ENCODE measurements around the gene TMEM248.
"Not testable (repeated sequence)": the region's sequence is repeated elsewhere in the genome, so short reads cannot be mapped to it uniquely, and the experiment has no call there.

TMEM248 gene

GRCh38 chr7:66920769-66921395 is at the start of gene TMEM248:
Gene TMEM248, plus strand, starts transcription at chr7:66921225. Its CDS starts 20,641 bp downstream, at chr7:66941866.
- DNase-seq = peak; percentile 93

- DNase-seq = no peak
Measured at GRCh38 chr7:66873476-66873875, 47.5 kb upstream of the TMEM248 start.

DNA sequence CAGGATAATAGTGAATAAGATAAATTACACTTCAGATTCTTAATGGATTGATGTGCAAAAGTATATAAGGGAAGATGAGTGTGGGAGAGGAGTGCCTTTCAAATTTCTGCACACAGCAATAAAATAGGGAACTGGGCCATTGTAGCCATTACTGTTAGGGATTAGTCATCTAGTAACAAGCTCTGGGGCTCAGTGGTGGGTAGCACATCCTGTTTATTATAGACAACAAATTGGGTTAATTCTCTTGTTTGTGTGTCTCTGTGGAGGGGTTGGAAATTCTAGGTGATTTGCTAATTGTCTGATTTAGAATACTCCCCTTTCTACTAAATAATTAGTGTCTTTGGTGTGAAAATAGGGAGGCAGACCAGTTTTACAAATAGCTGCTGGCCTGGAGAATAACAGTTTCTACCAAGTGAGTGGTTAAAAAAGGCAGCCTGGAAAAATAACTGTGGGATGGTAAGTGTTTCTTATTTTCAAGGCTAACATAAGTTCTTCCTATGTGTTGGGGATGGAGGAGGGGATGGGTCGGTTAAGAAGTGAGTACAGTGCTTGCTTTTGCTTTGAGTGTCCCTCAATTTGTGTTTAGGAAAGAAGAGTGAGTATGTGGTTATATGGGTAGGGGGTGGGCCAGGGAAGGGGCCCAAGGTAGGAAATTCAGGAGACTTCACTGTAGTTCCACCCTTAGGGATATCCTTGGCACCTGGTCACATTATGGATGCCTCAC is 43.3 kb upstream of the TMEM248 start:
- no peak for DNase-seq

GRCh38 chr7:66878301-66878685 is 42.7 kb upstream of the TMEM248 start:
- not testable (repeated sequence) for DNase-seq

DNA sequence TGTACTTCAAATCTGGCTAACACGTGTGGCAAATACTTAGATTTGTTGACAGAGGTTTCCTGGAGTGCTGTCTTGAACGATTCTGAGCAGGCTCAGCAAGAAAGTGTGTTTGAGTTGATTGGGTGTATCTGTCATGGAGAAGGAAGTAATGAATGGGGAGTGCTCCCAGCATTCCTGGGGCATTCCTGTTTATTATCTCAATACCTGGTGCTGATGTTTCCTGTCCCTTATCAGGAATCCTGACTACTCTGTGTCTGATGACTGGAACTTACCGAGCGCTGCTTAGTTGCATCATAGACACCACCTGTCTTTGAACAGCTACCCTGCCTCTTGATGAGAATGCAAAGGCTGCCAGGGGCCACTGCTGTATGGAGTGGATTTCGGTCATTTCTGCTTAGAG is 41.0 kb upstream of the TMEM248 start:
- no peak for DNase-seq

GRCh38 chr7:66880577-66880976 is 40.4 kb upstream of the TMEM248 start:
- DNase-seq = not testable (repeated sequence)

- DNase-seq = no peak
Measured at GRCh38 chr7:66883716-66884115, 37.3 kb upstream of the TMEM248 start.

DNA sequence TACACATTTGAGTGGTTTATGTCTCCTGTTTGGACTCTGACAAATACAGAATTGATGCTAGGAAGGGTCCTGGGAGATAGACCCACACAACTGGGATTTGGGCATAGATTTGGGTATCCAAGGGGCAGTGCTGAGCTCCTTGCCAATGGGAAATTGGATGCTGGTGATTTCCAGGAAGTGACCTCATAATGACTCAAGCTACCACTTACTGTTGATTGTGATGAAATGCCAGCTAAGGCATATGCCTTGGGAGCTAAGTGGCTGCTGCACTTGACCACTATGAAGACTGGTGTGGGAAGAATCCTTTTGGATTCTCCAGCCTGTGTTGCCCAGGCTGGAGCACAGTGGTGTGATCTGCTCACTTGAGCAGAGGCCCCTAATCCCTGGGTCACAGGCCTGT is 36.5 kb upstream of the TMEM248 start:
- not testable (repeated sequence) for DNase-seq

DNA sequence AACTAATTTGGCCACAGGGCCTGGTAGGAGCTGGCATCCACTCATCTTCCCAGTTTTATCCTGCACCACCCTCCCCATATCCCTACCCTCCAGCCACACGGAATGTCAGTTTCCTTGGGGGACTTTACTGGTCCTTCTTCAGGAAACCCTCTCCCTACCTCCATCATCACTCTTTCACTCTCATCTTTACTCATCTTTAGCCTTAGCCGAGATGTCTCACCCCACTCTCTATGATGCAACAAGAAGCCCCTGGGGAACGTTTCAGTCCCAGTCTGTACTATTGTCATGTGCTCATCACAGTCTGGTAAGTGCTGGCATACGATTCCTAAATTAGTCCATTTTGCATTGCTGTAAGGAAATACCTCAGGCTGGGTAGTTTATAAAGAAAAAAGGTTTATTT is 34.9 kb upstream of the TMEM248 start:
- no peak for DNase-seq

GRCh38 chr7:66888223-66888622 is 32.8 kb upstream of the TMEM248 start:
- DNase-seq = not testable (repeated sequence)

GRCh38 chr7:66894463-66895080 is 26.5 kb upstream of the TMEM248 start:
- DNase-seq = no peak

- DNase-seq = no peak
Measured at GRCh38 chr7:66896441-66896840, 24.6 kb upstream of the TMEM248 start.

GRCh38 chr7:66899552-66900280 is 21.3 kb upstream of the TMEM248 start:
- no peak for DNase-seq

- no peak for DNase-seq
Measured at GRCh38 chr7:66901941-66902843, 18.8 kb upstream of the TMEM248 start.

- no peak for DNase-seq
Measured at GRCh38 chr7:66902844-66903180, 18.2 kb upstream of the TMEM248 start.

GRCh38 chr7:66903360-66904062 is 17.5 kb upstream of the TMEM248 start:
- DNase-seq = no peak

GRCh38 chr7:66904063-66904593 is 16.9 kb upstream of the TMEM248 start:
- no peak for DNase-seq

DNA sequence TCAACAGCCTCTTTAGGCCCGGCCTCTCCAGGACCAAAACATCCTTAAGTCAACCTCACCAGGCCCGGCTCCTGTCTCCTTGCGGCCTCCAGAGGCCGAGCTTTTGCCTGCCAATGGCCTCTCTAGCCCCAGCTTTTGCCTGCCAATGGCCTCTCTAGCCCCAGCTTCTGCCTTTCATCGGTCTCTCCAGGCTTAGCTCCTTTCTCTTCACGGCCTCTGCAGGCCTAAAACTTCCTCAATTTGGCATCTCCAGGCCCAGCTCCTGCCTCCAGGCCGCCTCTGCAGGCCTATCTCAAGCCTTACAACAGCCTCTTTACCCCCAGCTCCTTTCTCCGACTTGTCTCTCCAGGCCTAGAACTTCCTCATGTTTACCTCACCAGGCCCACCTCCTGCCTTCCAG is 15.7 kb upstream of the TMEM248 start:
- DNase-seq = no peak

GRCh38 chr7:66905689-66906088 is 15.3 kb upstream of the TMEM248 start:
- DNase-seq = no peak

DNA sequence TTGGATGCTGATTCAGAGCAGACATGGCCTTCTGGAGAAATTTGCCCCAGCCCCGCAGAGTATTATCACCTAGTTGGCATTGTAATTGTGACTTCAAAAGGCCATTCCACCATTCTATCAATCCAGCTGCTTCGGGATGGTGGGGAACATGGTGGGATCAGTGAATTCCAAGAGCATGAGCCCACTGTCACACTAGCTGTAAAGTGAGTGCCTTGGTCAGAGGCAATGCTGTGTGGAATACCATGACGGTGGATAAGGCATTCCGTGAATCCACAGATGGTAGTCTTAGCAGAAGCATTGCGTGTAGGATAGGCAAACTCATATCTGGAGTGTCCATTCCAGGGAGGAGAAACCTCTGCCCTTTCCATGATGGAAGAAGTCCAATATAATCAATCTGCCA is 13.3 kb upstream of the TMEM248 start:
- no peak for DNase-seq

DNA sequence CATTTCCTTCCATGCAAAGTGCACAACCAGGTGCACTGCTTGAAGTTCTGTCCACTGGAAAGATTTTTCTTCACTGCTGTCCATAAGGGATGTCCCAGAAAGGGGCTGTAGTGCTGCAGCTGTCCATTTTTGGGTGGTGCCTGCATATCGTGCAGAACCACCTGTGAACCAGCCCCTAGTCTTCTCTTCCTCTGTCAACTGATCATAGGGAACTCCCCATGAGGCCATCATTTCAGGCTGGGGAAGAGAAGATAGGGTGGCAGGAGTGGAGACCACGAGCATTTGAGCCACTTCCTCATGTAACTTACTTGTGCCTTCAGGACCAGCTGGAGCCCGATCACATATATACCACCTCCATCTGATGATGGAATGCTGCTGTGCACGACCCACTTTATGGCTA is 12.4 kb upstream of the TMEM248 start:
- not testable (repeated sequence) for DNase-seq

GRCh38 chr7:66910789-66911188 is 10.2 kb upstream of the TMEM248 start:
- DNase-seq = no peak
